GM23248 (cell line): ENCODE results near the gene SPC24. TPM values are rescaled to one million over a fixed set of nuclear protein-coding genes. Genes with fewer than 3 reads are reported as not detected.

Experiments
- DNase-seq: peaks from one replicate; pipeline ENCODE4 v3.0.0-alpha.2; 2015
- H2AFZ ChIP-seq: fragments of 200-600 bp; sonication (generic); 2 replicates; pipeline ENCODE4 v1.6.1; 2016; ENCODE audit warnings: antibody characterized with exemption
- H3F3A ChIP-seq: fragments of 200-600 bp; sonication (generic); 2 replicates; pipeline ENCODE4 v1.6.1; 2016; ENCODE audit warnings: mild to moderate bottlenecking, antibody characterized with exemption, mixed run types; ENCODE audit not compliant: insufficient read depth
- H3K27ac ChIP-seq: fragments of 200-600 bp; sonication (generic); 2 replicates; pipeline ENCODE4 v1.5.1; 2016; ENCODE audit warnings: mild to moderate bottlenecking
- H3K27me3 ChIP-seq: fragments of 200-600 bp; sonication (generic); replicated peaks from 2 replicates; pipeline ENCODE4 v1.6.1; 2016; ENCODE audit warnings: mild to moderate bottlenecking; ENCODE audit not compliant: insufficient read depth
- H3K36me3 ChIP-seq: fragments of 200-600 bp; sonication (generic); 2 replicates; pipeline ENCODE4 v1.6.1; 2016; ENCODE audit warnings: low read depth, mild to moderate bottlenecking
- H3K4me1 ChIP-seq: fragments of 200-600 bp; sonication (generic); 2 replicates; pipeline ENCODE4 v1.6.1; 2016; ENCODE audit warnings: mild to moderate bottlenecking; ENCODE audit not compliant: insufficient read depth
- H3K4me2 ChIP-seq: fragments of 200-600 bp; sonication (generic); one replicate; pipeline ENCODE4 v1.6.1; 2016; ENCODE audit warnings: mild to moderate bottlenecking; ENCODE audit not compliant: unreplicated experiment
- H3K4me3 ChIP-seq: fragments of 200-600 bp; sonication (generic); 2 replicates; pipeline ENCODE4 v1.5.1; 2016; ENCODE audit warnings: mild to moderate bottlenecking
- H3K79me2 ChIP-seq: fragments of 200-600 bp; sonication (generic); 2 replicates; pipeline ENCODE4 v1.6.1; 2016; ENCODE audit warnings: mild to moderate bottlenecking; ENCODE audit not compliant: insufficient read depth
- H3K9ac ChIP-seq: fragments of 200-600 bp; sonication (generic); 2 replicates; pipeline ENCODE4 v1.6.1; 2016; ENCODE audit warnings: mild to moderate bottlenecking
- H3K9me2 ChIP-seq: fragments of 200-600 bp; sonication (generic); 2 replicates; pipeline ENCODE4 v1.6.1; 2016; ENCODE audit warnings: mixed run types, mild to moderate bottlenecking, moderate library complexity; ENCODE audit not compliant: insufficient read depth
- H3K9me3 ChIP-seq: fragments of 200-600 bp; sonication (generic); one replicate; pipeline ENCODE4 v1.6.1; 2017; ENCODE audit warnings: low read depth
- H4K20me1 ChIP-seq: fragments of 200-600 bp; sonication (generic); 2 replicates; pipeline ENCODE4 v1.6.0; 2016; ENCODE audit not compliant: insufficient read depth
- EZH2 ChIP-seq: fragments of 200-600 bp; sonication (generic); IDR thresholded peaks from 2 replicates; pipeline ENCODE4 v1.6.1; 2018; ENCODE audit warnings: antibody characterized with exemption, mild to moderate bottlenecking; ENCODE audit not compliant: insufficient read depth, poor library complexity, severe bottlenecking
- EZH2phosphoT487 ChIP-seq: fragments of 200-600 bp; sonication (generic); IDR thresholded peaks from 2 replicates; pipeline ENCODE4 v1.6.1; 2018; ENCODE audit warnings: antibody characterized with exemption, moderate library complexity, mild to moderate bottlenecking, low read depth; ENCODE audit not compliant: insufficient read depth
- WGBS, 2 experiments: methylation state at CpG; one replicate each; pipeline ENCODE4 v1.1.6; 2015 to 2017; ENCODE audit warnings: low lambda C conversion rate in 2 of 2, low coverage in 1 of 2; ENCODE audit errors: missing lambda C conversion rate in 2 of 2; 5-methylcytosine and 5-hydroxymethylcytosine counted together
- in situ Hi-C: fragments of 300-500 bp; cut with MboI; formaldehyde crosslinking; loops from 2 replicates; pipeline ENCODE4 v1.15.0; 2020
- polyA plus RNA-seq: library from polyadenylated mRNA; unstranded; fragments of >200 nt; fragmentation: Nextera tagmentation; extraction: Ambion mirVana; gene quantifications from 2 replicates; pipeline ENCODE4 v1.2.1, GENCODE V29; 2016
- total RNA-seq: library from RNA; depleted of rRNA; stranded (reverse); fragments of >200 nt; shearing (Covaris generic); gene quantifications from 2 replicates; pipeline ENCODE4 v1.2.3, GENCODE V29; 2014

The SPC24 gene
- total and polyA plus RNA-seq, 2 experiments from 2014 or later = 14.8 to 19.8 TPM

DNA sequence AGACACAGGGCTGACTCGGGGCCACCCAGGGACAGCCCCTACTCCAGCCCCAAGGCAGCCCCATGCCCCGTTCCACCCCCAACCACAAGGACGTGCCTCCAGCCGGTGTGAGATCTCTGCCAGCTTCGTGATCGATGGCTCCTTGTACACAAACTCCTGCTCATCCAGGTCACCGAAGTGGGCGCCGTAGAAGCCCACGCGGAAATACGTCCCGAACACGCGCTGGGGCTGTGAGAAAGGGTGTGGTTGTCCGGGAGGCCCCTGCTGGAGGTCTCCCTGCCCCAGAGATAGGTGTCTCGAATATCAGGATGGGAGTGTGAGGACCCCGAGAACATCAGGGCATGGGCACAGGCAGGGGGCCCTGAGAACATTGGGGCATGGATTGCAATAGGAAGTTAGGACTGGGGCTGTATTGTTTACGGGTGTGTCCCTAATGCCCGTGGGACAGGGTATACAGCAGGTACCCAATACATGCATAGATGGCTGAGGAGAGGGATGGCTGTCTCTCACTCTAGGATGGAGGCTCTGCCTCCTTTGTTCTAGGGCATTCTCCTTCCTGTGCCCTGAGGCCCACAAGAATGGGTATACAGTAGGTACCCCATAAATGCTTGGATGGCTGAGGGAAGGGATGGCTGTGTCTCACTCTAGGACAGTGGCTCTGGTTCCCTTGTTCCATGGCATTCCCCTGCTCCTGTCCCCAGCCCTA lies 47.1 kb upstream of the SPC24 start:
- Histone ChIP-seq H2AFZ (peak overlapping the region; percentile 65; the same call in 1 of the 2 replicates), H3K36me3 (no peaks in the 10 kb centered on the region), H3K79me2 (no peaks in the 10 kb centered on the region), H3K4me3 (no peak overlapping the region), H3K9me2 (no peaks in the 10 kb centered on the region), H3K9me3 (no peaks in the 10 kb centered on the region), H3K9ac (peak overlapping the region; percentile 65), H3K27ac (peak overlapping the region; percentile 61), H3K27me3 (no peaks in the 10 kb centered on the region), H3K4me2 (peak overlapping the region; percentile 44), H3K4me1 (peaks cover 8% of the 10 kb centered on the region), H4K20me1 (no peaks in the 10 kb centered on the region), H3F3A (peaks cover 16% of the 10 kb centered on the region)
- in situ Hi-C loops = loop anchor here (10.0 kb wide), 1 partner anchor 168 kb away; no protein-coding TSS in a partner anchor
- no peak for DNase-seq
- TF ChIP-seq EZH2 (no peak), EZH2phosphoT487 (no peak)
- WGBS, 2 experiments = 89% methylated on average over 20 of the region's 20 CpGs

DNA sequence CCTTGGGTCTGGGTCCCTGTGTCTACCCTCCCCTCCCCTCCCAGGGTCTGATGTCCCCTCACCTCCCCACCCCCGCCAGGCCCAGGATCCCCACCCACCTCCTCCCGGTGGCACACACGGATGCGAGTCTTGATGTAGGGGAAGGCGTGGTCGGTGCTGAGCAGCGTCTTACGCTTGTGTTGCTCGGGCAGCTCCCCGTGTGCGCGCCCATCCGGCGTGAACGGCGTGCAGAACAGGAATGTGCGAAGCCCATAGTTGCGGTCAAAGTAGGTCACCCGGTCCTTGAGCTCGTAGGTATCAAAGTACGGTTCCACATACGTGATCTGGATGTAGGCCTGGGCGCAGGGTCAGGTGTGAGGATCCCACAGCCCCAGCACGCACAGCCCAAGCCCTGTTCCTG lies 46.2 kb upstream of the SPC24 start:
- Histone ChIP-seq H4K20me1 (no peaks in the 10 kb centered on the region), H3F3A (peaks cover 16% of the 10 kb centered on the region), H3K4me3 (no peak overlapping the region), H3K4me2 (no peak overlapping the region), H3K79me2 (peaks cover 5% of the 10 kb centered on the region), H3K9ac (no peak overlapping the region), H3K27ac (no peak overlapping the region), H3K27me3 (no peaks in the 10 kb centered on the region), H3K9me2 (no peaks in the 10 kb centered on the region), H3K36me3 (no peaks in the 10 kb centered on the region), H3K4me1 (peaks cover 8% of the 10 kb centered on the region), H2AFZ (no peak overlapping the region), H3K9me3 (no peaks in the 10 kb centered on the region)
- in situ Hi-C loops = loop anchor here (10.0 kb wide), 1 partner anchor 167 kb away; no protein-coding TSS in a partner anchor
- TF ChIP-seq EZH2phosphoT487 (no peak), EZH2 (no peak)
- WGBS, 2 experiments = 95 to 96% methylated on average over 22 to 24 of the region's 24 CpGs
- no peak for DNase-seq

DNA sequence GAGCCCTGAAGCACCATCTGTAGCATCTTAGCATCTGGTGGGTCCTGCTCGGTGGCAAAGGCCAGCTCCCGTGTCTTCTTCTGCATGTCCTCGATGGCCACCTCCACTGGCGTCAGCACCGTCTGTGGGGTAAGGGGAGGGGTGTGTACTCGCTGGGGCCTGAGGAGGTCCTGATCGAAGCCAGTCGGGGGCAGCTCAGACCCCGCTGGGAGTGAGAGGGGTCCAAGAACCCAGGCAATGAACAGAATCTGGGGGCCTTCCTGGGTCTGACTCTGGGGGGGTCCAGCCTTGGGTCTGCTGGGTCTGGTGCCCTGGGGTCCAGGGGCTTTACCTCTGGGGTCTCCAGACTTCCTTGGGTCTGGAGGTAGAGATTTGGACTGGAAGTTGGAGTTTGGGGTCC lies 45.3 kb upstream of the SPC24 start:
- no peak for TF ChIP-seq EZH2phosphoT487
- TF ChIP-seq EZH2 = no peak
- no peaks in the 10 kb centered on the region for H3K36me3 ChIP-seq
- in situ Hi-C loops = loop anchor here (10.0 kb wide), 1 partner anchor 166 kb away; no protein-coding TSS in a partner anchor

DNA sequence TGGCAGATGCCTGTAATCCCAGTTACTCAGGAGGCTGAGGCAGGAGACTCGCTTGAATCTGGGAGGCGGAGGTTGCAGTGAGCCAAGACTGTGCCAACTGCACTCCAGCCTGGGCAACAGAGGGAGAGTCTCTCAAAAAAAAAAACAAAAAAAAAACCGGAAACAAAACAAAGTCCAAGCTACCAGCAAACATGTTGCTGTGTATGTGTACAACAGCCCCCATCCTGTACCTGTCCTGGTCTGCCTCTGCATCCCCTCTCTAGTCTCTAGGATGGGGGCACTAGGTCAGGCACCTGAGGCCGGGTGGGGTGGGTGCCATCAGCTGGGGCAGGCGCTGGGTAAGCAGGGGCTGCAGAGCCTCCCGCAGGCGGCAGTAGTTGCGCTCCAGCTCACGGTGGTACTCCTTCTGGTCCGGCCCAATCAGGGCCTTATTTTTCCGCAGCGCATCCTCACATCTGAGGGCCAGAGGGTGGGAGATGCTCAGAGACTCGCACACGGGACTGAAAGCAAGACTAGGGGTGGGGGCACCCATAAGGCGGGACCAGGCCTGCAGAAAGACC lies 44.5 kb upstream of the SPC24 start:
- H3F3A ChIP-seq = peaks cover 15% of the 10 kb centered on the region
- H3K4me3 ChIP-seq = no peak overlapping the region
- H2AFZ ChIP-seq = no peak overlapping the region
- H3K9me3 ChIP-seq = no peaks in the 10 kb centered on the region
- H3K27ac ChIP-seq = no peak overlapping the region
- H3K4me2 ChIP-seq = no peak overlapping the region
- H3K4me1 ChIP-seq = peaks cover 14% of the 10 kb centered on the region
- H3K9ac ChIP-seq = no peak overlapping the region
- WGBS, 2 experiments = 92 to 95% methylated on average over 15 of the region's 15 CpGs
- H4K20me1 ChIP-seq = no peaks in the 10 kb centered on the region
- in situ Hi-C loops = loop anchor here (10.0 kb wide), 1 partner anchor 165 kb away; no protein-coding TSS in a partner anchor
- no peak for TF ChIP-seq EZH2
- no peaks in the 10 kb centered on the region for H3K27me3 ChIP-seq
- no peaks in the 10 kb centered on the region for H3K9me2 ChIP-seq
- H3K36me3 ChIP-seq = no peaks in the 10 kb centered on the region
- H3K79me2 ChIP-seq = peaks cover 22% of the 10 kb centered on the region
- no peak for DNase-seq

More for the DNA sequence above, 45.3 kb upstream of the SPC24 start:
- Histone ChIP-seq H3K4me3 (no peak overlapping the region), H3K9me2 (no peaks in the 10 kb centered on the region), H3K4me1 (peaks cover 8% of the 10 kb centered on the region), H3K4me2 (no peak overlapping the region), H3F3A (peaks cover 16% of the 10 kb centered on the region), H3K9me3 (no peaks in the 10 kb centered on the region), H4K20me1 (no peaks in the 10 kb centered on the region), H3K27me3 (no peaks in the 10 kb centered on the region), H2AFZ (no peak overlapping the region), H3K79me2 (peaks cover 14% of the 10 kb centered on the region), H3K9ac (no peak overlapping the region), H3K27ac (no peak overlapping the region)
- 91 to 96% methylated on average over 9 of the region's 9 CpGs for WGBS, 2 experiments
- no peak for DNase-seq
